ENCODE measurements around the gene SVOP.
"Not testable (repeated sequence)": the region's sequence is repeated elsewhere in the genome, so short reads cannot be mapped to it uniquely, and the experiment has no call there.

SVOP gene

GRCh38 chr12:109029411-109029810, 8.5 kb upstream of the SVOP start:
- DNase-seq, result no peak

- not testable (repeated sequence) for DNase-seq
These were observed 7.8 kb upstream of the SVOP start for GRCh38 chr12:109028624-109029023.

- DNase-seq, result no peak
These were observed 6.9 kb upstream of the SVOP start for GRCh38 chr12:109027767-109028166.

- DNase-seq, result no peak
These were observed 597 bp downstream of the SVOP start for GRCh38 chr12:109020146-109020795.

GRCh38 chr12:109018296-109018695, 2.6 kb downstream of the SVOP start:
- DNase-seq, result no peak

GRCh38 chr12:109016978-109017377, 3.9 kb downstream of the SVOP start:
- DNase-seq, result no peak

- no peak for DNase-seq
These were observed 4.9 kb downstream of the SVOP start for GRCh38 chr12:109016016-109016415.

- DNase-seq, result no peak
These were observed 5.7 kb downstream of the SVOP start for GRCh38 chr12:109014984-109015765.

- no peak for DNase-seq
These were observed 10.6 kb downstream of the SVOP start for GRCh38 chr12:109010259-109010658.

- no peak for DNase-seq
These were observed 11.1 kb downstream of the SVOP start for GRCh38 chr12:109009766-109010165.

GRCh38 chr12:109004017-109004416, 16.9 kb downstream of the SVOP start:
- no peak for DNase-seq

- DNase-seq, result no peak
These were observed 24.5 kb downstream of the SVOP start for GRCh38 chr12:108996320-108996719.

- no peak for DNase-seq
These were observed 25.4 kb downstream of the SVOP start for GRCh38 chr12:108995370-108995992.

GRCh38 chr12:108990103-108990502, 30.8 kb downstream of the SVOP start:
- not testable (repeated sequence) for DNase-seq

- DNase-seq, result no peak
These were observed 31.5 kb downstream of the SVOP start for GRCh38 chr12:108989376-108989775.

- no peak for DNase-seq
These were observed 35.1 kb downstream of the SVOP start for GRCh38 chr12:108985750-108986149.

- DNase-seq, result no peak
These were observed 37.6 kb downstream of the SVOP start for GRCh38 chr12:108983227-108983626.

- no peak for DNase-seq
These were observed 38.1 kb downstream of the SVOP start for GRCh38 chr12:108982621-108983219.

- DNase-seq, result no peak
These were observed 39.0 kb downstream of the SVOP start for GRCh38 chr12:108981835-108982234.

- DNase-seq, result no peak
These were observed 39.8 kb downstream of the SVOP start for GRCh38 chr12:108980831-108981618.

- no peak for DNase-seq
These were observed 43.5 kb downstream of the SVOP start for GRCh38 chr12:108977360-108977759.

GRCh38 chr12:108975024-108975593, 45.8 kb downstream of the SVOP start:
- DNase-seq, result no peak

Measured in stimulated activated naive CD4-positive, alpha-beta T cell treated with Interleukin-2 at 50 U/mL for 16 hours (primary cell).